Right lobe of liver (tissue), 6 donors: ENCODE measurements around the gene SYT9. TPM values are rescaled to one million over a fixed set of nuclear protein-coding genes. Genes with fewer than 3 reads are reported as not detected.
A peak's percentile ranks its signal among the peaks of the same experiment; 100 is the strongest.

Experiments used
- ATAC-seq, 4 donors: fragments of 200-7000 bp; cut with Tn5 transposase; one replicate each; pipeline ENCODE4 v1.9.1; 2020; ENCODE audit warnings: mild to moderate bottlenecking in 4 of 4, moderate library complexity in 4 of 4
- DNase-seq, 3 donors: peaks; one replicate each; pipeline ENCODE4 v3.0.0-alpha.2; 2020
- H3K27ac ChIP-seq, 3 donors: fragments of 200-600 bp; one replicate each; pipeline ENCODE4 v1.8.0; 2022
- H3K27me3 ChIP-seq, 2 donors: fragments of 200-600 bp; one replicate each; pipeline ENCODE4 v1.8.0; 2022
- H3K36me3 ChIP-seq, 4 donors: fragments of 200-600 bp; sonication (generic) in 1 of 4; one replicate each; pipeline versions ENCODE4 v1.5.1 to v1.8.0; 2017 to 2022; ENCODE audit warnings: control low read depth in 1 of 4
- H3K4me1 ChIP-seq, 4 donors: fragments of 200-600 bp; sonication (generic) in 1 of 4; one replicate each; pipeline versions ENCODE4 v1.5.1 to v1.8.0; 2017 to 2022; ENCODE audit warnings: control low read depth in 1 of 4
- H3K4me3 ChIP-seq, 3 donors: fragments of 200-600 bp; one replicate each; pipeline ENCODE4 v1.8.0; 2022
- H3K9me3 ChIP-seq, 4 donors: fragments of 200-600 bp; sonication (generic) in 1 of 4; one replicate each; pipeline versions ENCODE4 v1.5.1 to v1.8.0; 2017 to 2022; ENCODE audit warnings: control low read depth in 1 of 4
- CTCF ChIP-seq, 4 donors: fragments of 200-600 bp in 3 of 4; fragments of 450-650 bp in 1 of 4; IDR thresholded peaks; one replicate each; pipeline versions ENCODE4 v1.5.1 to v1.8.0; 2016 to 2022; ENCODE audit warnings: antibody characterized with exemption in 4 of 4, mild to moderate bottlenecking in 2 of 4
- POLR2A ChIP-seq: fragments of 450-650 bp; IDR thresholded peaks from one replicate; pipeline ENCODE4 v1.6.1; 2017; ENCODE audit warnings: antibody characterized with exemption, mild to moderate bottlenecking
- WGBS: methylation state at CpG from one replicate; pipeline ENCODE4 v1.1.6; 2018; ENCODE audit warnings: low coverage, low lambda C conversion rate; ENCODE audit not compliant: insufficient coverage; ENCODE audit errors: missing lambda C conversion rate; 5-methylcytosine and 5-hydroxymethylcytosine counted together
- intact Hi-C, 2 donors: fragments of 100-400 bp; cut with DNase I; formaldehyde crosslinking; loops; one replicate each; pipeline versions ENCODE4 v1.11.2 to v1.14.1; 2022
- total RNA-seq, 6 experiments: library from RNA; depleted of rRNA in 2 of 6; stranded (reverse); fragments of >200 nt in 2 of 6; fragmentation: NEBNext Ultra II Directional in 3 of 6; extraction: Animal tissue kit (Norgen Biotek cat#: 25700) in 3 of 6; gene quantifications; one replicate each; pipeline versions ENCODE4 v1.1.0 to v1.2.4, GENCODE V29; 2016 to 2023
- donor health status: DM: no; HTN: yes; CAD: no.
- donor health status: DM: no; HTN: no; CAD: no.
- donor health status: DM: no; HTN: no; CAD: no.
- donor health status: DM: no; HTN: yes; CAD: no.
- donor health status: DM: no; HTN: yes; CAD: no.

SYT9 gene
- total RNA-seq, 6 experiments from 2014 or later = 3.0 to 12.6 (median 4.5) TPM

DNA sequence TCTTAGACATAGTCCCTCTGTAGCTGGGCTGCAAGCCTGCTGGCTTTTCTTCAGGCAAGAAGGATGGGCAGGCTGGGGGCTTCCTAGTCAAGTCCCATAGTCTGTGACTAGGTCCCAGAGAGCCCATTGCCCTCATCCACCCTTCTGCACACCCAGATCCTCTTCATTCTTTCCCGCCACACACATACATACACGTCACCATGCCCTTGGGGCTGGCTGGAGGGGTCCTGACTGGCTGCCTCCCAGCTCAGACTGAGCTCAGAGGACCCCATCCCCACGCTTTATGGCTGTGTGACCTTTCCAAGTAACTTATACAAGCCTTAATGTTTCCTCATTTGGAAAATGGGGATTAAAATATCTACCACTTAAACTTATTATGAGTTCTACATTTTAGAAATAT lies 248.5 kb downstream of the SYT9 start:
- 86% methylated on average over 3 of the region's 3 CpGs for WGBS
- intact Hi-C loops = no loop called here
- TF ChIP-seq POLR2A (no peak), CTCF (IDR thresholded peaks at IDR 0.05) (no peak)
- Histone ChIP-seq H3K36me3 (no peaks in the 10 kb centered on the region), H3K9me3 (no peaks in the 10 kb centered on the region), H3K4me1 (no peaks in the 10 kb centered on the region), H3K27me3 (no peaks in the 10 kb centered on the region), H3K27ac (no peak overlapping the region), H3K4me3 (no peak overlapping the region)
- no peak for DNase-seq
- no peak for ATAC-seq

- ATAC-seq = peak in 3 of 4 donors; percentile 7 to 44 (median 13)
- Histone ChIP-seq H3K9me3 (no peaks in the 10 kb centered on the region), H3K4me1 (no peaks in the 10 kb centered on the region), H3K36me3 (no peaks in the 10 kb centered on the region), H3K27me3 (no peaks in the 10 kb centered on the region), H3K27ac (no peak overlapping the region), H3K4me3 (no peak overlapping the region)
- TF ChIP-seq POLR2A (no peak), CTCF (IDR thresholded peaks at IDR 0.05) (no peak)
- intact Hi-C loops = no loop called here
- DNase-seq = no peak
- 67% methylated on average over 2 of the region's 3 CpGs for WGBS
These were observed 249.5 kb downstream of the SYT9 start for GRCh38 chr11:7501251-7501650.

GRCh38 chr11:7501894-7502293 lies 250.2 kb downstream of the SYT9 start:
- H3K36me3 ChIP-seq = no peaks in the 10 kb centered on the region
- intact Hi-C loops = no loop called here

GRCh38 chr11:7506243-7506642 lies 254.5 kb downstream of the SYT9 start:
- no peak for DNase-seq
- WGBS = 93% methylated on average over 3 of the region's 3 CpGs
- H3K36me3 ChIP-seq = no peaks in the 10 kb centered on the region
- TF ChIP-seq POLR2A (no peak), CTCF (IDR thresholded peaks at IDR 0.05) (no peak)
- H3K27ac ChIP-seq = no peak overlapping the region
- peaks cover 0 to 8% (median 2%) of the 10 kb centered on the region in 4 donors for H3K4me1 ChIP-seq
- intact Hi-C loops = no loop called here
- ATAC-seq = no peak
- H3K27me3 ChIP-seq = no peaks in the 10 kb centered on the region
- H3K9me3 ChIP-seq = no peaks in the 10 kb centered on the region
- no peak overlapping the region for H3K4me3 ChIP-seq

More at GRCh38 chr11:7501894-7502293, 250.2 kb downstream of the SYT9 start:
- H3K27me3 ChIP-seq = no peaks in the 10 kb centered on the region
- no peak for TF ChIP-seq CTCF (IDR thresholded peaks at IDR 0.05)
- TF ChIP-seq POLR2A = no peak
- H3K27ac ChIP-seq = no peak overlapping the region
- no peak overlapping the region for H3K4me3 ChIP-seq
- no peaks in the 10 kb centered on the region for H3K4me1 ChIP-seq
- ATAC-seq (no peak), DNase-seq (no peak)
- H3K9me3 ChIP-seq = no peaks in the 10 kb centered on the region
- 76% methylated on average over 4 of the region's 4 CpGs for WGBS

DNA sequence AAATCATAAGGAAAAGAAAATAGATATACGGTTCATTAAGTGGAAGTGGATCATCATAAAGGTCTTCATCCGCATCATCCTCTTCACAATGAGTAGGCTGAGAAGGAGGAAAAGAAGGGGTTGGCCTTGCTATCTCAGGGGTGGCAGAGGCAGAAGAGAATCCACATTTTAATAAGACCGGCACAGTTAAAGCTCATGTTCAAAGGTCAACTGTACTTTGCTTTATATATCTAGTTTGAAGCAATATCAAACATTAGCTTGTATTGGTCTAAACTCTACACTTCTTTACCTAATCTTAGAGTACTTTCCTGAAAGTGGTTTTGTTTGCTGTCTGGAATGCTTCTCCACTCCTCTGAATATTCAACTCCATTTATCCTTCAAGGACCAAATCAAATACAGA lies 256.4 kb downstream of the SYT9 start:
- Histone ChIP-seq H3K36me3 (no peaks in the 10 kb centered on the region), H3K27me3 (no peaks in the 10 kb centered on the region), H3K9me3 (no peaks in the 10 kb centered on the region), H3K27ac (no peak overlapping the region), H3K4me3 (no peak overlapping the region), H3K4me1 (peaks cover 0 to 23% (median 12%) of the 10 kb centered on the region in 4 donors)
- TF ChIP-seq POLR2A = no peak
- DNase-seq = no peak
- 79% methylated on average over 3 of the region's 3 CpGs for WGBS
- intact Hi-C loops = no loop called here
- ATAC-seq = no peak
